Measurements from ENCODE around the gene LHX2.

- TF ChIP-seq CTCF (IDR thresholded peaks at IDR 0.05; ENCODE audit: poor library complexity) = no peak
- no peak for TF ChIP-seq EZH2phosphoT487 (IDR thresholded peaks at IDR 0.05; ENCODE audit: low read depth, severe bottlenecking, unreplicated experiment)
- no peak for TF ChIP-seq EZH2 (IDR thresholded peaks at IDR 0.05; ENCODE audit: borderline replicate concordance)
These were observed 37.9 kb upstream of the LHX2 start for GRCh38 chr9:123973590-123974223.
